Measurements from ENCODE around the gene AVPR1A.

AVPR1A gene

GRCh38 chr12:63098851-63099250, 52.1 kb downstream of the AVPR1A start:
- H3K4me2 ChIP-seq (ENCODE audit: low read depth, low read length, poor library complexity, severe bottlenecking), result no peak overlapping the region
- no peak overlapping the region for H2AFZ ChIP-seq (ENCODE audit: low read depth, low read length, severe bottlenecking)
- H3K27ac ChIP-seq (ENCODE audit: low read depth, low read length), result no peak overlapping the region
- H3K9me3 ChIP-seq (ENCODE audit: insufficient read depth, low read length), result no peaks in the 10 kb centered on the region
- no peaks in the 10 kb centered on the region for H3K79me2 ChIP-seq (ENCODE audit: insufficient read depth, low read length)
- H4K20me1 ChIP-seq (ENCODE audit: low read depth, low read length), result no peaks in the 10 kb centered on the region
- H3K27me3 ChIP-seq (ENCODE audit: low read length), result no peaks in the 10 kb centered on the region
- H3K4me3 ChIP-seq (ENCODE audit: insufficient read depth, low read length, poor library complexity, severe bottlenecking), result no peak overlapping the region
- H3K9me2 ChIP-seq (replicated peaks; ENCODE audit: insufficient read depth, low read length), result no peaks in the 10 kb centered on the region
- TF ChIP-seq EZH2phosphoT487 (conservative IDR thresholded peaks at IDR 0.05; ENCODE audit: low read length) (no peak), CTCF (IDR thresholded peaks at IDR 0.05; ENCODE audit: insufficient read depth, low read length, poor library complexity, severe bottlenecking) (no peak)
- H3K36me3 ChIP-seq (ENCODE audit: low read length), result no peaks in the 10 kb centered on the region
- H3K9ac ChIP-seq (ENCODE audit: low read length), result no peak overlapping the region
- no peaks in the 10 kb centered on the region for H3F3A ChIP-seq (ENCODE audit: insufficient read depth)

- no peaks in the 10 kb centered on the region for H3K36me3 ChIP-seq (ENCODE audit: low read length)
- no peaks in the 10 kb centered on the region for H3K9me3 ChIP-seq (ENCODE audit: insufficient read depth, low read length)
- H3K4me2 ChIP-seq (ENCODE audit: low read depth, low read length, poor library complexity, severe bottlenecking), result no peak overlapping the region
- H3K79me2 ChIP-seq (ENCODE audit: insufficient read depth, low read length), result no peaks in the 10 kb centered on the region
- no peak overlapping the region for H2AFZ ChIP-seq (ENCODE audit: low read depth, low read length, severe bottlenecking)
- no peaks in the 10 kb centered on the region for H4K20me1 ChIP-seq (ENCODE audit: low read depth, low read length)
- H3K9ac ChIP-seq (ENCODE audit: low read length), result no peak overlapping the region
- no peak overlapping the region for H3K4me3 ChIP-seq (ENCODE audit: insufficient read depth, low read length, poor library complexity, severe bottlenecking)
- H3F3A ChIP-seq (ENCODE audit: insufficient read depth), result no peaks in the 10 kb centered on the region
- no peak overlapping the region for H3K27ac ChIP-seq (ENCODE audit: low read depth, low read length)
- no peaks in the 10 kb centered on the region for H3K9me2 ChIP-seq (replicated peaks; ENCODE audit: insufficient read depth, low read length)
- H3K27me3 ChIP-seq (ENCODE audit: low read length), result no peaks in the 10 kb centered on the region
- TF ChIP-seq EZH2phosphoT487 (conservative IDR thresholded peaks at IDR 0.05; ENCODE audit: low read length) (no peak), CTCF (IDR thresholded peaks at IDR 0.05; ENCODE audit: insufficient read depth, low read length, poor library complexity, severe bottlenecking) (no peak)
Measured at GRCh38 chr12:63095369-63095980, 55.5 kb downstream of the AVPR1A start.

- Histone ChIP-seq H3K27me3 (ENCODE audit: low read length) (no peaks in the 10 kb centered on the region), H3K4me2 (ENCODE audit: low read depth, low read length, poor library complexity, severe bottlenecking) (no peak overlapping the region), H3K4me3 (ENCODE audit: insufficient read depth, low read length, poor library complexity, severe bottlenecking) (no peak overlapping the region), H2AFZ (ENCODE audit: low read depth, low read length, severe bottlenecking) (no peak overlapping the region), H3K9ac (ENCODE audit: low read length) (no peak overlapping the region), H4K20me1 (ENCODE audit: low read depth, low read length) (no peaks in the 10 kb centered on the region), H3K79me2 (ENCODE audit: insufficient read depth, low read length) (no peaks in the 10 kb centered on the region), H3K9me2 (replicated peaks; ENCODE audit: insufficient read depth, low read length) (no peaks in the 10 kb centered on the region), H3F3A (ENCODE audit: insufficient read depth) (no peaks in the 10 kb centered on the region), H3K36me3 (ENCODE audit: low read length) (no peaks in the 10 kb centered on the region), H3K9me3 (ENCODE audit: insufficient read depth, low read length) (no peaks in the 10 kb centered on the region), H3K27ac (ENCODE audit: low read depth, low read length) (no peak overlapping the region)
- TF ChIP-seq CTCF (IDR thresholded peaks at IDR 0.05; ENCODE audit: insufficient read depth, low read length, poor library complexity, severe bottlenecking), result no peak
- no peak for TF ChIP-seq EZH2phosphoT487 (conservative IDR thresholded peaks at IDR 0.05; ENCODE audit: low read length)
Measured at GRCh38 chr12:63093711-63094110, 57.3 kb downstream of the AVPR1A start.
